Stomach (tissue), 9 donors: Measurements from ENCODE around the gene NECAB3. TPM values are rescaled to one million over a fixed set of nuclear protein-coding genes. Genes with fewer than 3 reads are reported as not detected.

Experiments used
- DNase-seq, 2 donors: peaks; one replicate each; pipeline versions ENCODE4 v3.0.0 to v3.0.0-alpha.2; 2013 to 2019
- H3K27ac ChIP-seq, 5 donors: fragments of 200-600 bp in 4 of 5; sonication (generic) in 4 of 5; one replicate each; pipeline ENCODE4 v1.5.1; 2013 to 2019; ENCODE audit warnings: mild to moderate bottlenecking in 1 of 5, moderate library complexity in 1 of 5
- H3K27me3 ChIP-seq, 3 donors: fragments of 200-600 bp; sonication (generic); one replicate each; pipeline ENCODE4 v1.5.1; 2017 to 2019; ENCODE audit warnings: mixed run types in 1 of 3
- H3K36me3 ChIP-seq, 4 donors: fragments of 200-600 bp; sonication (generic); 1 replicate in 3 of 4; 2 replicates in 1 of 4; pipeline ENCODE4 v1.5.1; 2016 to 2019
- H3K4me1 ChIP-seq, 4 donors: fragments of 200-600 bp; sonication (generic); one replicate each; pipeline ENCODE4 v1.5.1; 2016 to 2019
- H3K4me3 ChIP-seq, 4 donors: fragments of 200-600 bp; sonication (generic) in 3 of 4; one replicate each; pipeline ENCODE4 v1.5.1; 2016 to 2019; ENCODE audit warnings: mild to moderate bottlenecking in 1 of 4
- H3K9me3 ChIP-seq, 4 donors: fragments of 200-600 bp; sonication (generic); one replicate each; pipeline ENCODE4 v1.5.1; 2016 to 2019
- CTCF ChIP-seq, 7 experiments: fragments of 450-650 bp in 4 of 7; fragments of 200-600 bp in 3 of 7; sonication (generic) in 3 of 7; IDR thresholded peaks; one replicate each; pipeline ENCODE4 v1.5.1; 2016 to 2019; ENCODE audit warnings: antibody characterized with exemption in 7 of 7, control low read depth in 2 of 7, mild to moderate bottlenecking in 1 of 7
- EP300 ChIP-seq: sonication (generic); formaldehyde crosslinking; IDR thresholded peaks from one replicate; pipeline ENCODE4 v1.6.1; 2017; ENCODE audit warnings: antibody characterized with exemption
- POLR2A ChIP-seq, 4 donors: fragments of 450-650 bp; IDR thresholded peaks; one replicate each; pipeline ENCODE4 v1.6.1; 2016; ENCODE audit warnings: antibody characterized with exemption in 4 of 4, control low read depth in 2 of 4, mild to moderate bottlenecking in 1 of 4, moderate library complexity in 1 of 4
- POLR2AphosphoS5 ChIP-seq, 3 donors: sonication (generic); formaldehyde crosslinking; IDR thresholded peaks; one replicate each; pipeline ENCODE4 v1.6.1; 2016; ENCODE audit warnings: antibody characterized with exemption in 3 of 3
- WGBS, 5 donors: extraction: QIAGEN DNeasy Blood & Tissue Kit in 3 of 5; methylation state at CpG; one replicate each; pipeline versions ENCODE4 v1.1.5 to v1.1.7; 2013 to 2018; 5-methylcytosine and 5-hydroxymethylcytosine counted together
- intact Hi-C: fragments of 100-400 bp; cut with DNase I; formaldehyde crosslinking; loops from one replicate; pipeline ENCODE4 v1.15.1; 2023; ENCODE audit warnings: low total_unique reads
- polyA plus RNA-seq, 3 donors: library from polyadenylated mRNA; stranded (reverse); fragments of 200-250 nt; gene quantifications; one replicate each; pipeline ENCODE4 v1.2.3, GENCODE V29; 2013
- total RNA-seq, 5 donors: library from RNA; depleted of rRNA; stranded (reverse); fragments of >200 nt; gene quantifications; one replicate each; pipeline versions ENCODE4 v1.1.0 to v1.2.3, GENCODE V29; 2014 to 2016
- donor health status: healthy with polysubstance abuse.
- donor health status: Bipolar disorder and iron deficiency.
- donor health status: healthy.

Gene NECAB3
- total and polyA plus RNA-seq, 8 donors = 28.1 to 335 (median 68.9) TPM

GRCh38 chr20:33679758-33680485 is 5.7 kb upstream of the NECAB3 start:
- no peak for TF ChIP-seq POLR2A (IDR thresholded peaks at IDR 0.05)
- Histone ChIP-seq H3K9me3 (no peaks in the 10 kb centered on the region), H3K27ac (no peak overlapping the region), H3K36me3 (peaks cover 0 to 4% (median 0%) of the 10 kb centered on the region in 4 donors), H3K4me3 (no peak overlapping the region), H3K27me3 (no peaks in the 10 kb centered on the region), H3K4me1 (peaks cover 16 to 33% (median 23%) of the 10 kb centered on the region in 4 donors)
- DNase-seq = no peak
- 84 to 93% (median 85%) methylated on average over 16 to 20 of the region's 20 CpGs for WGBS, 5 donors
- intact Hi-C loops = no loop called here

GRCh38 chr20:33677991-33678702 is 3.9 kb upstream of the NECAB3 start:
- DNase-seq = peak in 1 of 2 donors; percentile 67
- H3K4me1 ChIP-seq = peaks cover 15 to 39% (median 31%) of the 10 kb centered on the region in 4 donors
- H3K36me3 ChIP-seq = peaks cover 0 to 4% (median 0%) of the 10 kb centered on the region in 4 donors
- intact Hi-C loops = no loop called here
- 76 to 91% (median 83%) methylated on average over 15 of the region's 15 CpGs for WGBS, 5 donors
- TF ChIP-seq POLR2AphosphoS5 (IDR thresholded peaks at IDR 0.05) (no peak), CTCF (IDR thresholded peaks at IDR 0.05) (no peak), EP300 (no peak), POLR2A (IDR thresholded peaks at IDR 0.05) (no peak)
- peak overlapping the region in 4 of 5 donors; percentile 1 to 94 (median 64) for H3K27ac ChIP-seq
- H3K9me3 ChIP-seq = no peaks in the 10 kb centered on the region
- H3K4me3 ChIP-seq = no peak overlapping the region
- no peaks in the 10 kb centered on the region for H3K27me3 ChIP-seq

- TF ChIP-seq POLR2AphosphoS5 (IDR thresholded peaks at IDR 0.05) = no peak
- TF ChIP-seq POLR2A (IDR thresholded peaks at IDR 0.05) = no peak
- no peak for TF ChIP-seq EP300
- TF ChIP-seq CTCF (IDR thresholded peaks at IDR 0.05) = no peak
- Histone ChIP-seq H3K4me3 (no peak overlapping the region), H3K27me3 (no peaks in the 10 kb centered on the region), H3K4me1 (peaks cover 27 to 51% (median 43%) of the 10 kb centered on the region in 4 donors), H3K27ac (peak overlapping the region in 4 of 5 donors; percentile 88 to 94 (median 92)), H3K36me3 (peaks cover 0 to 4% (median 0%) of the 10 kb centered on the region in 4 donors), H3K9me3 (no peaks in the 10 kb centered on the region)
- intact Hi-C loops = no loop called here
- no peak for DNase-seq
- WGBS, 5 donors = 95 to 96% (median 96%) methylated on average over 22 to 31 of the region's 31 CpGs
These were observed 2.7 kb upstream of the NECAB3 start for GRCh38 chr20:33676652-33677645.

- peak overlapping the region in 4 of 5 donors; percentile 88 to 94 (median 92) for H3K27ac ChIP-seq
These were observed 1.9 kb upstream of the NECAB3 start for GRCh38 chr20:33676121-33676520.

More at GRCh38 chr20:33676121-33676520, 1.9 kb upstream of the NECAB3 start:
- TF ChIP-seq POLR2AphosphoS5 (IDR thresholded peaks at IDR 0.05) = no peak
- TF ChIP-seq POLR2A (IDR thresholded peaks at IDR 0.05) = no peak
- no peak for TF ChIP-seq CTCF (IDR thresholded peaks at IDR 0.05)
- no peak for TF ChIP-seq EP300
- intact Hi-C loops = no loop called here
- 81 to 93% (median 89%) methylated on average over 10 to 11 of the region's 11 CpGs for WGBS, 5 donors
- Histone ChIP-seq H3K4me1 (peaks cover 35 to 59% (median 52%) of the 10 kb centered on the region in 4 donors), H3K27me3 (no peaks in the 10 kb centered on the region), H3K9me3 (no peaks in the 10 kb centered on the region), H3K4me3 (no peak overlapping the region), H3K36me3 (peaks cover 0 to 9% (median 3%) of the 10 kb centered on the region in 4 donors)
- DNase-seq = no peak
